GM12878 (cell line): ENCODE results near the gene XRCC6. TPM values are rescaled to one million over a fixed set of nuclear protein-coding genes. Genes with fewer than 3 reads are reported as not detected.

Experiments
- CHD1 ChIP-seq: IDR thresholded peaks from 2 replicates; pipeline ENCODE4 v1.6.1; 2012; ENCODE audit warnings: low read depth, low read length, improper control_type of control experiment
- E2F8 ChIP-seq: fragments of 450-650 bp; IDR thresholded peaks from 2 replicates; pipeline ENCODE4 v1.6.1; 2018; ENCODE audit warnings: mild to moderate bottlenecking, low read depth, moderate library complexity; ENCODE audit not compliant: partially characterized antibody
- EP300 ChIP-seq, 2 experiments: fragments of 150-350 bp in 1 of 2; IDR thresholded peaks; 2 replicates each; pipeline ENCODE4 v1.6.1; 2011 to 2012; ENCODE audit warnings: low read depth in 2 of 2, low read length in 2 of 2, borderline replicate concordance in 1 of 2, improper control_type of control experiment in 1 of 2, inconsistent platforms in 1 of 2; ENCODE audit not compliant: control insufficient read depth in 1 of 2
- FOXM1 ChIP-seq: IDR thresholded peaks from 2 replicates; pipeline ENCODE4 v1.6.1; 2012; ENCODE audit warnings: low read depth, mild to moderate bottlenecking, inconsistent platforms, low read length, moderate library complexity
- MYC ChIP-seq: IDR thresholded peaks from 2 replicates; pipeline ENCODE4 v1.6.1; 2011; ENCODE audit warnings: mild to moderate bottlenecking, low read length, moderate library complexity, inconsistent platforms; ENCODE audit not compliant: insufficient read depth, insufficient replicate concordance, insufficient read length, severe bottlenecking
- NFYB ChIP-seq: IDR thresholded peaks from 2 replicates; pipeline ENCODE4 v1.6.1; 2011; ENCODE audit warnings: low read depth, mild to moderate bottlenecking, low read length, improper control_type of control experiment, moderate library complexity; ENCODE audit not compliant: insufficient read depth
- NKRF ChIP-seq: fragments of 450-650 bp; conservative IDR thresholded peaks from 2 replicates; pipeline ENCODE4 v1.6.1; 2017; ENCODE audit warnings: mild to moderate bottlenecking, moderate library complexity
- SMAD5 ChIP-seq: IDR thresholded peaks from 2 replicates; pipeline ENCODE4 v1.6.1; 2016; ENCODE audit warnings: antibody characterized with exemption, low read depth
- SPI1 ChIP-seq: IDR thresholded peaks from 2 replicates; pipeline ENCODE4 v1.6.1; 2011; ENCODE audit warnings: low read depth, mild to moderate bottlenecking, low read length, moderate library complexity, borderline replicate concordance; ENCODE audit not compliant: insufficient read depth
- SRF ChIP-seq, 2 experiments: IDR thresholded peaks; 2 replicates each; pipeline ENCODE4 v1.6.1; 2011; ENCODE audit warnings: low read depth in 2 of 2, low read length in 2 of 2, mild to moderate bottlenecking in 1 of 2, moderate library complexity in 1 of 2
- WRNIP1 ChIP-seq: IDR thresholded peaks from 2 replicates; pipeline ENCODE4 v1.6.1; 2011; ENCODE audit warnings: low read depth, low read length, improper control_type of control experiment, borderline replicate concordance
- ZNF24 ChIP-seq: fragments of 450-650 bp; IDR thresholded peaks from 2 replicates; pipeline ENCODE4 v1.6.1; 2017; ENCODE audit warnings: antibody characterized with exemption, mild to moderate bottlenecking
- ZSCAN29 ChIP-seq: fragments of 450-650 bp; IDR thresholded peaks from 2 replicates; pipeline ENCODE4 v1.6.1; 2017; ENCODE audit warnings: mild to moderate bottlenecking, moderate library complexity
- polyA plus RNA-seq, 11 experiments: library from polyadenylated mRNA; depleted of rRNA in 4 of 11; unstranded in 6 of 11; stranded (reverse) in 5 of 11; fragments of >200 nt; fragmentation: Nextera tagmentation in 4 of 11; fragmentation: Illumina TruSeq in 1 of 11; extraction: Ambion mirVana in 4 of 11; extraction: Trizol in 1 of 11; gene quantifications; 1 replicate in 1 of 11; 2 replicates in 10 of 11; pipeline versions ENCODE4 v1.2.1 to v1.2.3, GENCODE V29; 2011 to 2016; ENCODE audit warnings: inconsistent platforms in 2 of 11, missing spikeins in 2 of 11, low read depth in 1 of 11
- total RNA-seq, 4 experiments: library from RNA; depleted of rRNA in 3 of 4; stranded (reverse); fragments of >200 nt in 3 of 4; fragmentation: Illumina TruSeq in 1 of 4; extraction: Trizol in 1 of 4; gene quantifications; 2 replicates each; pipeline versions ENCODE4 v1.2.1 to v1.2.3, GENCODE V29; 2013 to 2021
- TF ChIP-seq, protein P1 (sequence below): fragments of 450-650 bp; IDR thresholded peaks from 2 replicates; pipeline ENCODE4 v1.6.1; 2014; ENCODE audit warnings: mild to moderate bottlenecking
- TF ChIP-seq, protein P2 (sequence below), 3 experiments: IDR thresholded peaks in 2 of 3; conservative IDR thresholded peaks in 1 of 3; 2 replicates each; pipeline ENCODE4 v1.5.1; 2011; ENCODE audit warnings: low read depth in 3 of 3, low read length in 3 of 3, mild to moderate bottlenecking in 3 of 3, control low read depth in 2 of 3, moderate library complexity in 2 of 3, inconsistent platforms in 1 of 3, mixed read lengths in 1 of 3; ENCODE audit not compliant: control insufficient read depth in 2 of 3, insufficient read depth in 1 of 3; ENCODE audit errors: extremely low read depth in 1 of 3
- TF ChIP-seq, protein P3 (sequence below): IDR thresholded peaks from 2 replicates; pipeline ENCODE4 v1.6.1; 2012; ENCODE audit warnings: mild to moderate bottlenecking, low read depth, low read length

XRCC6 gene
- total and polyA plus RNA-seq, 10 of the 15 experiments (the other 5 are each of a cell fraction or from before 2014, with no cell fraction given), result 186 to 718 (median 348) TPM

DNA sequence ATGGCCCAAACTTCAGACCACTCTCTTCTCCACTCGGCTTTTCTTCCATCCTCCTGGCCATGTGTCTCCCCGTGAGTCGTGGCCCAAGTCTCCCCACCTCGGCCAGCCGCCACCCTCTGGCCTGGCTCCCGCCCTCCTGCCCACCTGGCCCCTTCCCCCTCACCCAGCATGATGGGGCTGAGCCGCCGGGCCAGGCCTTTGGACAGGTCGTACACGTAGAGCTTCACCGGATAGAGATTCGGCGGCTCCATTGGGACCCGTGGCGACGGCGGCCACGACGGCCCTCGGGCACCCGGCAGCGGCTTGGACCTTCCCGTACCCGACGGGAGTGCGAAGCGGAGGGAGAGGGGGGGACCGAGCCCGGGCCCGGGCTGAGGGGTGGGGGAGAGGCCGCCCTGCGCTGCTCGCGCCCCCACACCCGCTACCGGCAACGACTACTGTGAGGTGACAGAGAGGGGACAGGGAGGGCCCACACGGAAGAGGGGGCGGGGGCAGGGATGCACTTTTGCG is 451 bp upstream of the XRCC6 start, which contains the start of gene DESI1 (continued):
- TF ChIP-seq EP300 (IDR thresholded peaks at IDR 0.05; ENCODE audit: borderline replicate concordance in 1 of 2, control insufficient read depth in 1 of 2, low read depth in 2 of 2, low read length in 2 of 2) (no peak), SMAD5 (peak; percentile 91), ZSCAN29 (no peak), E2F8 (no peak), WRNIP1 (no peak), CHD1 (no peak), NFYB (no peak), ZNF24 (no peak), SRF (IDR thresholded peaks at IDR 0.05; ENCODE audit: low read depth in 2 of 2, low read length in 2 of 2) (no peak), MYC (peak; percentile 39), FOXM1 (no peak), NKRF (peak; percentile 72), SPI1 (no peak)
- TF ChIP-seq, protein P1, sequence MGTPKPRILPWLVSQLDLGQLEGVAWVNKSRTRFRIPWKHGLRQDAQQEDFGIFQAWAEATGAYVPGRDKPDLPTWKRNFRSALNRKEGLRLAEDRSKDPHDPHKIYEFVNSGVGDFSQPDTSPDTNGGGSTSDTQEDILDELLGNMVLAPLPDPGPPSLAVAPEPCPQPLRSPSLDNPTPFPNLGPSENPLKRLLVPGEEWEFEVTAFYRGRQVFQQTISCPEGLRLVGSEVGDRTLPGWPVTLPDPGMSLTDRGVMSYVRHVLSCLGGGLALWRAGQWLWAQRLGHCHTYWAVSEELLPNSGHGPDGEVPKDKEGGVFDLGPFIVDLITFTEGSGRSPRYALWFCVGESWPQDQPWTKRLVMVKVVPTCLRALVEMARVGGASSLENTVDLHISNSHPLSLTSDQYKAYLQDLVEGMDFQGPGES, result no peak
- TF ChIP-seq, protein P2, sequence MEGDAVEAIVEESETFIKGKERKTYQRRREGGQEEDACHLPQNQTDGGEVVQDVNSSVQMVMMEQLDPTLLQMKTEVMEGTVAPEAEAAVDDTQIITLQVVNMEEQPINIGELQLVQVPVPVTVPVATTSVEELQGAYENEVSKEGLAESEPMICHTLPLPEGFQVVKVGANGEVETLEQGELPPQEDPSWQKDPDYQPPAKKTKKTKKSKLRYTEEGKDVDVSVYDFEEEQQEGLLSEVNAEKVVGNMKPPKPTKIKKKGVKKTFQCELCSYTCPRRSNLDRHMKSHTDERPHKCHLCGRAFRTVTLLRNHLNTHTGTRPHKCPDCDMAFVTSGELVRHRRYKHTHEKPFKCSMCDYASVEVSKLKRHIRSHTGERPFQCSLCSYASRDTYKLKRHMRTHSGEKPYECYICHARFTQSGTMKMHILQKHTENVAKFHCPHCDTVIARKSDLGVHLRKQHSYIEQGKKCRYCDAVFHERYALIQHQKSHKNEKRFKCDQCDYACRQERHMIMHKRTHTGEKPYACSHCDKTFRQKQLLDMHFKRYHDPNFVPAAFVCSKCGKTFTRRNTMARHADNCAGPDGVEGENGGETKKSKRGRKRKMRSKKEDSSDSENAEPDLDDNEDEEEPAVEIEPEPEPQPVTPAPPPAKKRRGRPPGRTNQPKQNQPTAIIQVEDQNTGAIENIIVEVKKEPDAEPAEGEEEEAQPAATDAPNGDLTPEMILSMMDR (IDR thresholded peaks at IDR 0.05 in 2 of 3, conservative IDR thresholded peaks at IDR 0.05 in 1 of 3; ENCODE audit: control insufficient read depth in 2 of 3, extremely low read depth in 1 of 3, insufficient read depth in 1 of 3, low read depth in 3 of 3, low read length in 3 of 3), result 0 out of 6 replicates have a peak, but pooled peaks of 1 of the 3 experiments have one; percentile 1
- TF ChIP-seq, protein P3, sequence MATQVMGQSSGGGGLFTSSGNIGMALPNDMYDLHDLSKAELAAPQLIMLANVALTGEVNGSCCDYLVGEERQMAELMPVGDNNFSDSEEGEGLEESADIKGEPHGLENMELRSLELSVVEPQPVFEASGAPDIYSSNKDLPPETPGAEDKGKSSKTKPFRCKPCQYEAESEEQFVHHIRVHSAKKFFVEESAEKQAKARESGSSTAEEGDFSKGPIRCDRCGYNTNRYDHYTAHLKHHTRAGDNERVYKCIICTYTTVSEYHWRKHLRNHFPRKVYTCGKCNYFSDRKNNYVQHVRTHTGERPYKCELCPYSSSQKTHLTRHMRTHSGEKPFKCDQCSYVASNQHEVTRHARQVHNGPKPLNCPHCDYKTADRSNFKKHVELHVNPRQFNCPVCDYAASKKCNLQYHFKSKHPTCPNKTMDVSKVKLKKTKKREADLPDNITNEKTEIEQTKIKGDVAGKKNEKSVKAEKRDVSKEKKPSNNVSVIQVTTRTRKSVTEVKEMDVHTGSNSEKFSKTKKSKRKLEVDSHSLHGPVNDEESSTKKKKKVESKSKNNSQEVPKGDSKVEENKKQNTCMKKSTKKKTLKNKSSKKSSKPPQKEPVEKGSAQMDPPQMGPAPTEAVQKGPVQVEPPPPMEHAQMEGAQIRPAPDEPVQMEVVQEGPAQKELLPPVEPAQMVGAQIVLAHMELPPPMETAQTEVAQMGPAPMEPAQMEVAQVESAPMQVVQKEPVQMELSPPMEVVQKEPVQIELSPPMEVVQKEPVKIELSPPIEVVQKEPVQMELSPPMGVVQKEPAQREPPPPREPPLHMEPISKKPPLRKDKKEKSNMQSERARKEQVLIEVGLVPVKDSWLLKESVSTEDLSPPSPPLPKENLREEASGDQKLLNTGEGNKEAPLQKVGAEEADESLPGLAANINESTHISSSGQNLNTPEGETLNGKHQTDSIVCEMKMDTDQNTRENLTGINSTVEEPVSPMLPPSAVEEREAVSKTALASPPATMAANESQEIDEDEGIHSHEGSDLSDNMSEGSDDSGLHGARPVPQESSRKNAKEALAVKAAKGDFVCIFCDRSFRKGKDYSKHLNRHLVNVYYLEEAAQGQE, result no peak
